NCI-H345 treated with DMSO at 0.1 percent for 48 hours (cell line): ENCODE results near the gene DDX56.
"Not testable (repeated sequence)": the region's sequence is repeated elsewhere in the genome, so short reads cannot be mapped to it uniquely, and the experiment has no call there.

ENCODE experiments used
- DNase-seq: peaks from one replicate; lab custom pipeline; 2025; ENCODE audit not compliant: unreplicated experiment; lab: John Stamatoyannopoulos, UW

The DDX56 gene

GRCh38 chr7:44597181-44597580 lies 23.5 kb upstream of the DDX56 start:
- not testable (repeated sequence) for DNase-seq

DNA sequence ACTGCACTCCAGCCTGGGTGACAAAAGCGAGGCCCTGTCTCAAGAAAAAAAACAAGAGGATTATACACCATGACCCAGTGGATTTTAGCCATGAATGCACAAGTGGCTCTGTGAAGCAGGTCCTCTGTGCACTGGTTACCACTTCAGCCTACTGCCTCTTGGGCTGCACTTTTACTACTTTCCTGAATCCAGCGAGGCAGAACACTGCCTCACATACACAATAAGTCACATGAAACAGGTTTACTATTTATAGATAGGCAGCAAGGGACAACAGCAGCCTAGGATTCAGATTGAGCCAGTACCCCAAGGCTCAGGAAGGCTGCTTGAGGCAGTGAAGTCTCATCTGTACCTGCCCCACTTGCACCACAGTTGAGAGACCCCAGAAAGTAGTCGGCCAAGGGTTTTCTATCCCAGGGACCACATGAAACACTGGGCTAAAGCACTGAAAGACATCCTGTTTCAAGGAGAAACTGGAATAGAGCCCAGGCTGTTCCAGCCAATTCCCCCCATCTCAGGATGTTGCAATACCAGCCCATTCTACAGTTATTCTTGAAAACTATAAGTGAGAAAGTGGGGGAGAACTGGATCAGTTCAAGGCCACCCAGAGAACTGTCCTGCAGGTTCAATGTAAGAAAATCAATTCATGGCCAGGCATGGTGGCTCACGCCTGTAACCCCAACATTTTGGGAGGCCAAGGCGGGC lies 22.4 kb upstream of the DDX56 start:
- no peak for DNase-seq

DNA sequence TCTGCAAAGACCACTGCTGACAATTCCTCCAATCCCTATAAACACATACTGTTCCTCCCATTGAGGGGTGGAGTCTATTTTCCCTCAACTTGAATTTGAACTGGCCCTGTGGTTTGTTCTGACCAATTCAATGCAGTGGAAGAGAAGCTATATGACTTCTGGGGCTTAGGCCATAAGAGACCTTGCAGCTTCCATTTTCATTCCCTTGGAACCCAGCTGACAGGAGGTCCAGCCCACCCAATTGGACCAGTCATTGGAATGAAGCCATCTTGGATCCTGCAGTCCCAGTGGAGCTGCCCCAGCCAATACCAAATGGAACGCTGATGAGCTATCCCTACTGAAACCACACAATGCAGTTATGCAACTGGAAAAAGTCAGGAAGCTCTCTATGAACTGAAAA lies 17.2 kb upstream of the DDX56 start:
- no peak for DNase-seq

GRCh38 chr7:44587843-44588711 lies 14.4 kb upstream of the DDX56 start:
- peak; percentile 36 for DNase-seq

DNA sequence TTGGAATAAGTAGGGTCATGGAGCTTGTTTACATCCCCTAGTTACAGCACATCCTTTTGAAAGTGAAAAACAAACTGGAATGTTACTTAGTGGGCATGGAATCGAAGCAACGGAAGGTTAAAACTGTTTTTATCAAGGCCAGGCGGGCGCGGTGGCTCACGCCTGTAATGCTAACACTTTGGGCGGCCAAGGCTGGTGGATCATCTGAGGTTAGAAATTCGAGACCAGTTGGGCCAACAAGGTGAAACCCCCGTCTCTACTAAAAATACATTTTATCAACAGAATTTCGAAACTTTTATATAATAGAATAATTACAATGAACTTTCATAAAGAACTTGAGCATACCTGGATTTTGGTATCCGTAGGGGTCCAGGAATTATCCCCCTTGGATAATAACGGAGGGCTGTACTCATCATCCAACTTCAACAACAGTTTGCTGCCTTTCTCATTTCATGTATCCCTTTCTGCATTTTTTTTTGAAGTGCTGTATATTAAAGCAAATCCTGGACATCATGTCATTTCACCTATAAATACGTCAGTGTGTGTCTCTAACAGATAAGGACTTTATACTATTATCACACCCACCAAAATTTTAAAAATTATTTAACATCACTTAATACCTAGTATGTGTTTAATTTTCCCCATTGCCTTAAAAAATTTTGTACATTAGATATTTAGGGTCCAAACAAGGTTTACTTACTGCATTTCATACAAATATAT lies 9.6 kb upstream of the DDX56 start:
- no peak for DNase-seq

GRCh38 chr7:44581879-44582603 lies 8.3 kb upstream of the DDX56 start, which contains the start of gene TMED4:
TSS of gene TMED4 (minus strand) at chr7:44582231. CDS start at chr7:44582206, 25 bp downstream.
- DNase-seq: peak; percentile 99

DNA sequence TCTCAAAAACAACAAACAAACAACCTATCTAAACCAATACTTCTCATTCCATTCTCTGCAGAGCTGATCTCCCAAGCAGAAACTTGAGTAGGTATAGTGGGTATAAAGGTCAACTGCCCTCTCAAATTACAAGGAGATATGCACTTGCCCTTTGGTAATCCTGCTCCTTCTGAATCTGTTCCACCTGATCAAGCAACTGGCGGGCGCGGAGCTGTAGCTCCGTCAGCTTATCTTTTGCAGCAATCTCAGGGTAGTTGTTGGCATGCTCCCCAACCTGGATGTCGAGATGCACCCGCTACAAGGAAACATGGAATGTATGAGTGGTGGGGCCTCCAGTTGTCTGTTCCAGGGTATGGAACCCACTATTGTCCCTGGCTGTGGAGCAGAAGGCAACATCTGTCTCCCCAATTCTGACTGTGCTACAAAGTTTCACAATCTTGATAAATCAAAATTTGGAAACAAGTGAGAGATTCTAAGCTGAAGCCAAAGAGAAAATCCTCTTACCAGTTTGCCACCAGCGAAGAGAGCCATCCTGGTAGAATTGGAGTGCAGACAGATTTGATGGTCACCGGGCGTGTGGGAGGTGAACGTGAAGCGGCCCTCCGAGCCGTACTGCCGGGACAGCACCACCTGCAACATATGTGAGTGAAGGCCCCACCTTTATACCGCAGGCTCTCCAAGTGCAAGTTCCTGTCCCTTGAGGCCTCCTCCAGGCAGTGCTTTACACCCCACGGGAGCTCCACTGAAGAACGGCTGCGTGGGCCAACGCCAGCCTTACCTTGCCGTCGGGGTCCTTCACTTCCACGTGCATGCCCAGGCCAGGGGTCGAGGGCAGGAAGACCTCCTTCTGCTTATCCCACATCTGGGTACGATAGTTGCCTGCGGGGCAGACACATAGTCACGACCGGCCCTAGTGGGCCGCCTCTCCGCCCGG lies 7.5 kb upstream of the DDX56 start:
- no peak for DNase-seq

GRCh38 chr7:44576228-44576627 lies 2.5 kb upstream of the DDX56 start:
- no peak for DNase-seq

DNA sequence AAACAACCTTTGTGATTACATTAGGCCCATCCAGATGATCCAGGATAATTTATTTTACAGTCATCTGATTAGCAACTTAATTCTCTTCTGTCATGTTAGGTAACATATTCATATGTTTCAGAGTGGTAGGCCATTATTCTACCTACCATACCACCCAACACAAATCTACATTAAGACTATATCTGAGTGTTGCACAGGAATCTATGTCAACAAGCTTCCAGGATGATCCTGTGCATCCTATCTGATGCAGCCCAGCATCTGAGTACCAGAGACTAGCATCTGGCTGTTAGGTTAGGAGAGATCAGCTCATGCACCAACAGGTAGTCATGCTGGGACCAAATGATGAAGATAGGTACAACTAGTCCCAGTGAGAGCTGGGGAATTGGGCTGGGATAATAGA lies 1.3 kb upstream of the DDX56 start:
- no peak for DNase-seq

DNA sequence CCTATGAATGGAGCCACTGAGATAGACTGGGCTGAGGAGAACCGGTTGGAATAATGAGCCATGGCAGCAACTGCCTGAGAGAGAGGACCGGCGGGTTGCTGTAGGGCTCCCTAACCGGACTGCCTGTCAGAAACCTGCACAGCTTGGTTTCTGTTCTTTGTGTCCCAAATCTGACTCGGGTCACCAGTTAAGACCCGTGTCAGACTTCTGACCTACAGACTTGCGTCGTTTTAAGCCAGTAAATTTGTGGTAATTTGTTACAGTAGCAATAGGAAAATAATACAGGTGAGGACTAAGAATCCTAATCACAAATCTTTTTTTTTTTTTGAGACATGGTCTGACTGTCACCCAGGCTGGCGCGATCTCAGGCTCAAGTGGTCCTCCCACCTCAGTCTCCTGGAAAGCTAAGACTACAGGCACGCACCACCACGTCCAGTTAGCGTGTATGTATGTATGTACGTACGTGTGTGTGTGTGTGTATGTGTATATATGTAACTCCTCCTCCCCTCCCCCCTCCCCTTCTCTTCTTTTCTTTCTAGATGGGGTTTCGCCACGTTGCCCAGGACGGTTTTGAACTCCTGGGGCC lies 672 bp upstream of the DDX56 start:
- no peak for DNase-seq

GRCh38 chr7:44572771-44573170 lies 937 bp downstream of the DDX56 start:
- no peak for DNase-seq

- no peak for DNase-seq
Observed at GRCh38 chr7:44569959-44570358, 3.7 kb downstream of the DDX56 start.

- DNase-seq: no peak
Observed at GRCh38 chr7:44568771-44569560, 4.7 kb downstream of the DDX56 start.

GRCh38 chr7:44567884-44568283 lies 5.8 kb downstream of the DDX56 start:
- DNase-seq: no peak

GRCh38 chr7:44566680-44567079 lies 7.0 kb downstream of the DDX56 start:
- no peak for DNase-seq

GRCh38 chr7:44565795-44566559 lies 7.7 kb downstream of the DDX56 start:
- no peak for DNase-seq

- peak; percentile 15 for DNase-seq
Observed at GRCh38 chr7:44565097-44565794, 8.5 kb downstream of the DDX56 start.
